Forelimb muscle (tissue), 1 donor: ENCODE measurements around the gene TTLL5. TPM values are rescaled to one million over a fixed set of nuclear protein-coding genes. Genes with fewer than 3 reads are reported as not detected.

Source experiments
- DNase-seq: peaks from one replicate; pipeline ENCODE4 v3.0.0-alpha.2; 2013; ENCODE audit warnings: low read depth
- polyA plus RNA-seq: library from polyadenylated mRNA; unstranded; fragments of 120-200 nt; gene quantifications from one replicate; pipeline ENCODE4 v1.2.1, GENCODE V29; 2013; ENCODE audit not compliant: insufficient read length

The TTLL5 gene
- polyA plus RNA-seq, 1 donor = 17.7 TPM

DNA sequence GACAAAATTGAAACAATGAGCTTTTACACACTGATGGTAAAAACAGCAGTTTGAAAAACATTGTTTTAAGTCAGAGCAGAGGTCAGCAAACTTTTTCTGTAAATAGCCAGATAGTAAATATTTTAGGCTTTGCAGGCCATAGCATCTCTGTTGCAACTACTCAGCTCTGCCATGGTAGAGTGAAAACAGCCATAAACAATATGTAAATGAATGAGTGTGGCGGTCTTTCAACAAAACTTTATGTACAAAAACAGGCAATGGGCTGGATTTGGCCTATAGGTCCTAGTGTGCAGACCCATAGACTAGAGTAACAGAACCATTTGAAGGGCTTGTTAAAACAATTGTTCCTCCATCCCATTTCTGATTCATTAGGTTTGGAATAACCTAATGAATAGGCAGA is 205.9 kb downstream of the TTLL5 start:
- no peak for DNase-seq

DNA sequence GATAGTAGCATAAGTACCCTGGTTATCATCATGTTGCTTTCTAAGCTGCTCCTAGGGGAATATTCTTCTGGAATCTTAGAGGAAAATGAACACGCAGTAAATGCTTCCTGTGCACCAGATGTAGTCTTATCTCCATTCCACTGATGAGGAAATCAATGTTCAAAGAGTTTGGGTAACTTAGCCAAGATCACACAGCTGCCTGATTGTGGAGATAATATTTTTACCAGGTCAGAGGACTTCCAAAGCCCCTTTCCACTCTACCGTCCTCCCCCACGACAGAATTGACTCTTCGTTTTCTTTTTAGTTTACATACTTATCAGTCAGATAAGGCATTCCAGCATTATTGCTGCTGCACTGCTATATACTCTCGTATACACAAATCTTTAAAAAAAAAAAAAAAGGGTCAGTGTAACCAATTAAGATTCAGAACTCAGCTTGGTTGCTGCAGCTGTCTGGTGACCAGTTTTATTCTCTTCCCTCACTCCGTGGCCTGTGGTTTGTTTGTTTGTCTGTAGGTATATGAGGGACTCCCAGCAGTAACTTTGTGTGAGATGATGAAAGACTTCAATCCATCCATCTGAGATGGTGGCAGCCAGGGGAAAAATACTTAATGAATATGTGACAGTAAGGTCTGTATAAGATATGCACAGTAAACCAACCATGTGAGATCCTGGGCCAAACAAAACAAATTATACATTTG is 210.3 kb downstream of the TTLL5 start:
- DNase-seq = no peak

DNA sequence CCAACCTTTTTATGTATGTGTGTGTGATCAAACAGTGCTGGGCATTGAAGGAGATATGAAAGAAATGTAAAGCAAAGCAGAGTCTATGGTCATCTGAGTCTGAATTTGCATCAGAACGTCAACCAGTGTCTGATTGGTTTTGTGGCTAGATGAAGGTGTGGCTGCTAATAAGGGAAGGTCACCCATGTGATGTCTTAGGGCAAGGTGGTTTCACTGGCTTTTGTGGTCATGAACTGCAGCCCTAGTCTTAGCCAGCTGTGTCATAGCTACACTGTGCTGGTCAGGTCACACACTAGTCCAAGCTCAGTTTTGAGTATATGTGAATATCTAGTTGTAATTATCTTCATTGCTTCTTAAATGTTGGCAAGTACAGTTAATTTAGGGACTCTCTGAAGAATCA is 214.9 kb downstream of the TTLL5 start:
- DNase-seq = no peak

- no peak for DNase-seq
Observed at GRCh38 chr14:75876530-75876929, 215.5 kb downstream of the TTLL5 start.

DNA sequence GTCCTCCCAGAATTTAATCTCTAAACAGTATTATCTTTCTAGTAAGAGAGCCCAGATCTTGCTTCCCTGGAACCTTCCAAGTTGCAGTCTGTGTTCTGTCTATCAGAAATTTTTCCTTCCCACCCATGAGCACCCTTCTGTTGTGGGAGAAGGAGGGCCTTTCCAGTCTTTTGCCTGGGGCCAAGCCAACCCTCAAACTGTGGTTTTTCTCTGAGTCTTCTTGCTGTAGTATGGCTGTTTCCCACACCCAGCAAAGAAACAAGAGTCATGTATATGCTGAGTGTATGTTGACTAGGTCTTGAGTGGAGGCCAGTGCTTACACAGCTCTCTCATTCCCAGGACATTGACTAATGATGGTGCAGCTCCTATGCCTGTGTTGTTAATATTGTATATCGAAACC is 216.2 kb downstream of the TTLL5 start:
- DNase-seq = no peak

DNA sequence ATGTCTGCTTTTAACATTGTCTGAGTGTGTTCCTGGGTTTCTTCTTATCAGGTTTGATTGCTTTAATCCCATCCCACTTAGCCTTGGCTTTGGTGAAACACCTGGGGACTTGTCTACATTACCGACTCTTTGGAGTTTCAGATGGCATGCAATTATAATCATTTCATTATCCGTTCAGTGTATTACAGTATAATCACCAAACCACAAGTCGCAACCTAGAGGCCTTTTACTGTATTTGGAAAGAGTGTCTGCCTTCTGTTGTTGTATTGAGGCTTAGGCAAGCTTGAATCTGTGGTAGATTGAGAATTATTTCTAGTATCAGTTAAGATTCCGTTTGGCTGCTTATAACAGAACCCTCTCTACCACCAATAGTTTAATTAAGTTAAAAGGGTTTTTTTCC is 216.8 kb downstream of the TTLL5 start:
- no peak for DNase-seq

- DNase-seq = peak; percentile 80
Observed at GRCh38 chr14:75879031-75879430, 218.0 kb downstream of the TTLL5 start.

GRCh38 chr14:75880512-75880911 is 219.5 kb downstream of the TTLL5 start:
- no peak for DNase-seq

DNA sequence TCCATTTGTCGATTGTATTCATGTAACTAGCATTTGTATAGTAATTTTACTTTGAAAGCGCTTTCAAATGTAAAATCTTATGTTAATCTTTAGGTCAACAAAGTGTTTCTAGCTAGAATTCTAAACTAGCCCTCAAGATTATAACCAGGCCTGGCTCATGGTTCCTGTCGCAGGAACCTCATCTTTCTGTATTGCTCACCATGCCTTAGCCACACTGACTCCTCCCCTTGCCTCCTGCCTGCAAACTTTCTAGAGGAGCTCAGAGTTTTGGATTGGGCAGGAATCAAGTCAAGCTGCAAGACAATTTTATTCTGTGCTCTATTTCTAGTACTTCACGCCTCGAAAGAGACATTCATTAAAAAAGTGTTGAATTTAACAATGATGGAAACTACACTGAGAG is 220.9 kb downstream of the TTLL5 start:
- DNase-seq = no peak

GRCh38 chr14:75884198-75884611 is 223.2 kb downstream of the TTLL5 start:
- DNase-seq = no peak

DNA sequence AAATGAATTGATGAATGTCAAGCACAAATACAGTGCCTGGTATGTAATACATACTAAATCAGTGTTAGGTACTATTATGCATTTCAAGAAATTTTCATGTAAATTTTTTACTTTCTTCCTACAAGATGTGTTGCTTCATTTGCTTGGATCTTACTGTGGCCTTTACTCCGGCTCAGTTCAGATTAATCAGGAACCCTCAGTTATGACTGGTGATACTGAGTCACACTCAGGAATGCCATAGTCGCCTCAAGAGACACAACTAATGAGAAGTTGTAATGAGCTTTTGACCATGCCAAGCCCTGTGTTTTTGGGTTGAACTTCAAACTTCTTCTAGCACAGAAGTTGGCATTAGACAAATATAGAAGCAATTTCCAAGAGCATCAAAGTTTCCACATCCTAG is 224.8 kb downstream of the TTLL5 start:
- DNase-seq = no peak

GRCh38 chr14:75886636-75887348 is 225.7 kb downstream of the TTLL5 start:
- no peak for DNase-seq

GRCh38 chr14:75888945-75889344 is 227.9 kb downstream of the TTLL5 start:
- DNase-seq = no peak

DNA sequence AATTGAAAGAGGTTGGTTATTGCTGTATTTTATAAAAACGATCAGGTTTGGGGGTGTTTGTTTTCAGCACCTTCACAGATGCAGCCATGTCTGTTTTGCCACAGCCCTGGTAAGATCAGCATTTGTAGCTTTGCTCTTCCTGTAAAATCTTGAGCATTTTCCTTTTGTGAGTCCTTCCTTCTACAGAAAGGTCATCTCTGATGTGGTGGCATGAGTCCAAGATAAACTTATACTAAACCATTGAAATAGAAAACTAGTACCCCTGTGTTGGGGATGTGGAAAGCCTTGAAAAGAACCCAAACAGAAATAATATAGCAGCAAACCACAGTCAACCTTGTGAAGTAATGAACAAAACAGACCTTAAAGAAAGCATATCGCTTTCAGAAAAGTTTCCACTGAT is 235.3 kb downstream of the TTLL5 start:
- DNase-seq = no peak

DNA sequence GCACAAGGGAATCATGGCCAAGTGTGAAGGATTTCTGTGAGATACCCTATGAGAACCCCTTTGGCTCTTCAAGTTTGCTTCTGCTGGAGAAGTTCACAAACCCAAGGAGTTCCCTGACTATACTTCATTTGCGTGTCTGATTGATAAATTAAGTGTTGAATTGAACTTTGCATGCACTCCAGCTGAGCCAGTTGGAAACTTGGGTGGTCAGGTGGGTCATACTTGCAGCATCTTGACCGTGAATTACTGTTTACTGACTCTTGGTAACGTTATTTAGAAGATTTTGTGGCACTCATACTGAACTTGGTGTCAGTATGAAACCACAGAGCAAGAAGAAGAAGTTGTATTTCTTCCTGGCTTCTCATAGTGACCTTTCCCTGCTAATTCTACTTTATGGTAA is 243.3 kb downstream of the TTLL5 start:
- DNase-seq = no peak

GRCh38 chr14:75905147-75905904 is 244.3 kb downstream of the TTLL5 start:
- no peak for DNase-seq

- DNase-seq = no peak
Observed at GRCh38 chr14:75906228-75906627, 245.2 kb downstream of the TTLL5 start.

DNA sequence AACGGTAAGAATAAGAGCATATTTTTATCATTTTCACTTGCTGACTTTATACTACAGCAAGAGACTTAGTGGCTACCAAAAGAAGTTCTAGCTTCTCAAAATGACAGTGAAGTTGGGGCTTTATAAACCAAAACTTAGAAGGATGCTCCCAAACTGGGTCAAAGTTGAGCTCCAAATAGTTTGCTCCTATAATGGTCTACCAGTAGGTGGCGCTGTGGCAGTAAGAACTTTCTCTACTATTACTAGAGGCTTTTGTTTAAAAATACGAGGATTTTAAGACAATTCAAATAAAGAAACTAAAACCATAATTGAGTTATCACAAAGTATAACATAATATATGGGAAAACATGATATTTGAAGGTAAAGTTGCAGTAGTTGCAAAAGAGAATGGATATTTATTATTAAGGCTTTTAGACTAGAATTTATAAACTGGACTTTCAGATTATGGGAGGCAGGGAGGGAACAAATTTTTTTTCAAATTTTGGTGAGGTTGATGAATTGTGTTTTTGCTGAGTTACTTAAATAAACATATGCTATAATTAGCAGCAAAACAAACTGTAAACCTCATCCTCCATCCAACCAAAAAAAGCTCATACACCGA is 245.7 kb downstream of the TTLL5 start:
- no peak for DNase-seq

DNA sequence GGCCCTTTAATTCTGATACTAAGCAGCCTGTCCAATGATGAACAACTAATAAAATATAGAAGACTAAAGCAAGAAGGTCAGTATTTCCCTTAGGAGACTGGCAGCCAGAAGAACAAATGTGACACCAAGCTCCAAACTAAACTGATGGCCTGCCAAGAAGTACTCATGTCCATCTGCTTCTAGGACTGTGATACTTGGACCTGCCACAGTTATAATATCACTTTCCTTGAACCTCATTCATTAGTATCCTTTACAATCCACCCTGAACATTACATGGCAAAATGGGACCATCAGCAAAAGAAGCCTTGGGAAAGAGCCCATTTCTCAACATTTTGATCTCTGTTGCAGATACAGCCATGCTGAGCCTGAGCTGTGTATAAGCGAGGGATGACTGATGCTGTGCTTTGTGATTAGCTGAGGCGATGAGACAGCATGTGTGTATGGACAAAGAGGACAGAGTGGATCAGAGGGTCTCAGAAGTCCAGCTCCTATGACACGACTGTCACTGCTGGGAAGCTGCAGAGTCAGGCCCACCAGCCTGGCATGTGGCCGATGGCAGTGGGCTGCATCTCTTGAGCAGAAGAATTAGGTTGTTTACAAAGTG is 246.8 kb downstream of the TTLL5 start:
- no peak for DNase-seq

- no peak for DNase-seq
Observed at GRCh38 chr14:75909630-75910029, 248.6 kb downstream of the TTLL5 start.

DNA sequence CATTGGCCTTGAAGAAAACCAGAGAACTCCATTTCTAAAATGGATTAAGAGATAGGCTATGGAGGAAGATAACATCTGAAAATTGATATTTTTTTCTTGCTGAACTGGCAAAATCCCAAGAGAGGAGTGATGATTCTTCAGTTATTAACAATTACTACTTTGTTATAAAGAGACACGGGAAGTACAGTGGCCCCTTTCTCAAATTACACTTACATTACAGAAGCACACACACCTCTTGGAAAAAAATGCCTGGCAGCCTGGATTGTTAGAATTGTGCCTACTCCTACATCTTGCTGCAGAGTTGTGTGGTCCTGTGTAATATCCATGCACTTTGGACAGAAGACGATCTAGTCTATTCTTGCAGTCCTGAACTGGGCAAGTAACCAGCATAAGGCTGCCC is 249.0 kb downstream of the TTLL5 start:
- DNase-seq = no peak

GRCh38 chr14:75911883-75912282 is 250.8 kb downstream of the TTLL5 start:
- peak; percentile 75 for DNase-seq
